ENCODE data around the gene HAPSTR1. TPM values are rescaled to one million over a fixed set of nuclear protein-coding genes. Genes with fewer than 3 reads are reported as not detected.
A peak's percentile ranks its signal among the peaks of the same experiment; 100 is the strongest.

Gene HAPSTR1
- polyA plus RNA-seq, 3 donors, result 7.2 to 58.9 (median 11.1) TPM

- intact Hi-C loops (cut with micrococcal nuclease), result no loop called here
- H3K4me3 Mint-ChIP-seq, result peak overlapping the region in 1 of 2 donors; percentile 60
- Histone ChIP-seq H2AFZ (ENCODE audit: insufficient read depth, low read depth, low read length, poor library complexity, severe bottlenecking) (no peak overlapping the region), H3K9ac (ENCODE audit: insufficient read depth, low read length, poor library complexity, severe bottlenecking) (no peak overlapping the region), H3K27ac (ENCODE audit: low read depth in 1 of 2, low read length in 2 of 2) (peak overlapping the region in 1 of 2 donors; percentile 61), H3K4me2 (replicated peaks; ENCODE audit: extremely low read depth, low read length, poor library complexity, severe bottlenecking) (peak overlapping the region; percentile 35), H3K27me3 (ENCODE audit: control insufficient read depth in 2 of 2, insufficient read depth in 2 of 2, low read length in 2 of 2) (no peaks in the 10 kb centered on the region), H4K20me1 (ENCODE audit: insufficient read depth, low read length) (no peaks in the 10 kb centered on the region), H3K79me2 (ENCODE audit: insufficient read depth, low read length) (no peaks in the 10 kb centered on the region), H3K4me1 (ENCODE audit: control insufficient read depth in 1 of 2, insufficient read depth in 2 of 2, low read length in 2 of 2) (peaks cover 18 to 21% of the 10 kb centered on the region in 2 donors), H3K4me3 (replicated peaks in 1 of 3; ENCODE audit: low read depth in 2 of 3, low read length in 3 of 3) (peak overlapping the region in 1 of 3 experiments; percentile 1), H3K36me3 (replicated peaks in 1 of 2; ENCODE audit: control insufficient read depth in 1 of 2, insufficient read depth in 2 of 2, low read length in 2 of 2) (no peaks in the 10 kb centered on the region), H3K9me3 (replicated peaks in 1 of 2; ENCODE audit: control insufficient read depth in 1 of 2, insufficient read depth in 1 of 2, low read length in 2 of 2) (no peaks in the 10 kb centered on the region)
- 0% methylated on average over 1 of the region's 4 CpGs for WGBS (ENCODE audit: insufficient coverage)
- peaks cover 17% of the 10 kb centered on the region for H3K4me1 Mint-ChIP-seq
- H3K36me3 Mint-ChIP-seq, result peaks cover 0 to 3% of the 10 kb centered on the region in 2 donors
- DNase-seq, result peak; percentile 62 to 82 (median 66)
- peaks cover 0 to 5% (median 0%) of the 10 kb centered on the region in 7 donors for H3K9me3 Mint-ChIP-seq
- no peak for TF ChIP-seq CTCF (IDR thresholded peaks at IDR 0.05)
- H3K27me3 Mint-ChIP-seq (ENCODE audit: low read depth in 3 of 3), result peaks cover 0 to 13% (median 10%) of the 10 kb centered on the region in 3 donors
- H3K27ac Mint-ChIP-seq, result peak overlapping the region; percentile 63 to 92 (median 84)
These were observed 30.1 kb upstream of the HAPSTR1 start for GRCh38 chr16:9061358-9061813.

DNA sequence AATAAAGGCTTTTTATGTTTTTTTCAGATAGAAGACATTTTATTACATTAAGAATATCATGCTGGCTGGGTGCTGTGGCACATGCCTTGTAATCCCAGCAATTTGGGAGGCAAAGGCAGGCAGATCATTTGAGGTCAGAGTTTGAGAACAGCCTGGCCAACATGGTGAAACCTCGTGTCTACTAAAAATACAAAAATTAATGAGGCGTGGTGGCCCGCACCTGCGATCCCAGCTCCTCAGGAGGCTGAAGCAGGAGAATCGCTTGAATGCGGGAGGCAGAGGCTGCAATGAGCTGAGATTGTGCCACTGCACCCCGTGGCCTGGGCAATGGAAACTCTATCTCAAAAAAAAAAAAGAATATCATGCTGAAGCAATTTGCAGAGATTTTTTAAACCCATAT is 29.1 kb upstream of the HAPSTR1 start:
- H3K4me1 ChIP-seq (ENCODE audit: control insufficient read depth in 1 of 2, insufficient read depth in 2 of 2, low read length in 2 of 2), result peaks cover 18 to 21% of the 10 kb centered on the region in 2 donors

More for the DNA sequence above, 29.1 kb upstream of the HAPSTR1 start:
- no peak overlapping the region for H2AFZ ChIP-seq (ENCODE audit: insufficient read depth, low read depth, low read length, poor library complexity, severe bottlenecking)
- no peaks in the 10 kb centered on the region for H3K9me3 ChIP-seq (replicated peaks in 1 of 2; ENCODE audit: control insufficient read depth in 1 of 2, insufficient read depth in 1 of 2, low read length in 2 of 2)
- peaks cover 17% of the 10 kb centered on the region for H3K4me1 Mint-ChIP-seq
- H3K4me2 ChIP-seq (replicated peaks; ENCODE audit: extremely low read depth, low read length, poor library complexity, severe bottlenecking), result no peak overlapping the region
- no peak overlapping the region for H3K27ac ChIP-seq (ENCODE audit: low read depth in 1 of 2, low read length in 2 of 2)
- peak overlapping the region in 3 of 7 donors; percentile 40 to 70 (median 67) for H3K27ac Mint-ChIP-seq
- H3K9ac ChIP-seq (ENCODE audit: insufficient read depth, low read length, poor library complexity, severe bottlenecking), result no peak overlapping the region
- H3K9me3 Mint-ChIP-seq, result peaks cover 0 to 5% (median 0%) of the 10 kb centered on the region in 7 donors
- no peak overlapping the region for H3K4me3 ChIP-seq (replicated peaks in 1 of 3; ENCODE audit: low read depth in 2 of 3, low read length in 3 of 3)
- 96% methylated on average over 6 of the region's 7 CpGs for WGBS (ENCODE audit: insufficient coverage)
- no peak for DNase-seq
- H3K27me3 ChIP-seq (ENCODE audit: control insufficient read depth in 2 of 2, insufficient read depth in 2 of 2, low read length in 2 of 2), result no peaks in the 10 kb centered on the region
- no peaks in the 10 kb centered on the region for H3K79me2 ChIP-seq (ENCODE audit: insufficient read depth, low read length)
- intact Hi-C loops (cut with micrococcal nuclease), result no loop called here
- peaks cover 0 to 13% (median 10%) of the 10 kb centered on the region in 3 donors for H3K27me3 Mint-ChIP-seq (ENCODE audit: low read depth in 3 of 3)
- H3K36me3 ChIP-seq (replicated peaks in 1 of 2; ENCODE audit: control insufficient read depth in 1 of 2, insufficient read depth in 2 of 2, low read length in 2 of 2), result no peaks in the 10 kb centered on the region
- no peak for TF ChIP-seq CTCF (IDR thresholded peaks at IDR 0.05)
- H3K4me3 Mint-ChIP-seq, result no peak overlapping the region
- H4K20me1 ChIP-seq (ENCODE audit: insufficient read depth, low read length), result no peaks in the 10 kb centered on the region
- H3K36me3 Mint-ChIP-seq, result peaks cover 0 to 3% of the 10 kb centered on the region in 2 donors

All from CD14-positive monocyte (primary cell).